HepG2 (cell line): ENCODE data around the gene ANKRD13D. TPM values are rescaled to one million over a fixed set of nuclear protein-coding genes. Genes with fewer than 3 reads are reported as not detected.

Source experiments
- EED ChIP-seq: sonication (generic); formaldehyde crosslinking; IDR thresholded peaks from 2 replicates; pipeline ENCODE4 v1.5.0; 2020; ENCODE audit warnings: mild to moderate bottlenecking, missing genetic modification reagents
- ETV5 ChIP-seq: IDR thresholded peaks from 2 replicates; pipeline ENCODE4 v1.6.1; 2018; ENCODE audit warnings: missing biosample characterization, missing genetic modification reagents, inconsistent platforms, borderline replicate concordance
- HOXA5 ChIP-seq: sonication (generic); formaldehyde crosslinking; IDR thresholded peaks from 2 replicates; pipeline ENCODE4 v1.4.0; 2020; ENCODE audit warnings: missing genetic modification reagents
- MAFF ChIP-seq: IDR thresholded peaks from 2 replicates; pipeline ENCODE4 v1.6.1; 2011; ENCODE audit warnings: low read depth, low read length, improper control_type of control experiment
- MYNN ChIP-seq: sonication (generic); formaldehyde crosslinking; IDR thresholded peaks from 2 replicates; pipeline ENCODE4 v1.4.0; 2020; ENCODE audit warnings: mild to moderate bottlenecking, low read depth, missing genetic modification reagents
- NRL ChIP-seq: sonication (generic); formaldehyde crosslinking; IDR thresholded peaks from 2 replicates; pipeline ENCODE4 v1.5.0; 2020; ENCODE audit warnings: missing genetic modification reagents, mild to moderate bottlenecking, moderate library complexity, borderline replicate concordance
- SETDB1 ChIP-seq: sonication (generic); formaldehyde crosslinking; IDR thresholded peaks from 2 replicates; pipeline ENCODE4 v1.5.1; 2020; ENCODE audit warnings: missing genetic modification reagents, mild to moderate bottlenecking, borderline replicate concordance
- TBP ChIP-seq: sonication (generic); formaldehyde crosslinking; IDR thresholded peaks from 2 replicates; pipeline ENCODE4 v1.5.0; 2020; ENCODE audit warnings: missing genetic modification reagents
- TMF1 ChIP-seq: sonication (generic); formaldehyde crosslinking; IDR thresholded peaks from 2 replicates; pipeline ENCODE4 v1.8.1; 2022; ENCODE audit warnings: low read depth, missing genetic modification reagents
- TSC22D2 ChIP-seq: sonication (generic); formaldehyde crosslinking; IDR thresholded peaks from 2 replicates; pipeline ENCODE4 v1.5.1; 2020; ENCODE audit warnings: missing genetic modification reagents, mild to moderate bottlenecking, borderline replicate concordance
- ZNF446 ChIP-seq: sonication (generic); formaldehyde crosslinking; IDR thresholded peaks from 2 replicates; pipeline ENCODE4 v1.5.0; 2020; ENCODE audit warnings: mild to moderate bottlenecking, missing genetic modification reagents
- ZNF484 ChIP-seq: sonication (generic); formaldehyde crosslinking; IDR thresholded peaks from 2 replicates; pipeline ENCODE4 v1.5.1; 2020; ENCODE audit warnings: mild to moderate bottlenecking, low read depth, missing genetic modification reagents, borderline replicate concordance
- ZNF839 ChIP-seq: sonication (generic); formaldehyde crosslinking; IDR thresholded peaks from 2 replicates; pipeline ENCODE4 v1.4.0; 2020; ENCODE audit warnings: missing genetic modification reagents, mild to moderate bottlenecking, borderline replicate concordance
- ZNF883 ChIP-seq: sonication (generic); formaldehyde crosslinking; IDR thresholded peaks from 2 replicates; pipeline ENCODE4 v1.5.1; 2020; ENCODE audit warnings: mild to moderate bottlenecking, missing genetic modification reagents; ENCODE audit errors: not compliant biosample characterization
- ZSCAN25 ChIP-seq: sonication (generic); formaldehyde crosslinking; IDR thresholded peaks from 2 replicates; pipeline ENCODE4 v1.8.0; 2022; ENCODE audit warnings: mild to moderate bottlenecking, missing genetic modification reagents
- ZSCAN31 ChIP-seq: sonication (generic); formaldehyde crosslinking; IDR thresholded peaks from 2 replicates; pipeline ENCODE4 v1.5.0; 2020; ENCODE audit warnings: low read depth, mild to moderate bottlenecking, missing genetic modification reagents
- polyA plus RNA-seq, 8 experiments: library from polyadenylated mRNA; depleted of rRNA in 3 of 8; stranded (reverse) in 7 of 8; unstranded in 1 of 8; fragments of >200 nt; fragmentation: Illumina TruSeq in 4 of 8; extraction: Trizol in 4 of 8; gene quantifications; 2 replicates each; pipeline versions ENCODE4 v1.2.1 to v1.2.3, GENCODE V29; 2011 to 2016; ENCODE audit warnings: low read depth in 4 of 8, missing spikeins in 1 of 8, mixed read lengths in 1 of 8; ENCODE audit not compliant: insufficient read depth in 1 of 8
- total RNA-seq, 5 experiments: library from RNA; depleted of rRNA; stranded (reverse); fragments of >200 nt; fragmentation: Illumina TruSeq; extraction: Trizol; gene quantifications; 2 replicates each; pipeline ENCODE4 v1.2.3, GENCODE V29; 2016; ENCODE audit warnings: low read depth in 1 of 5
- TF ChIP-seq, protein P1 (sequence below): sonication (generic); formaldehyde crosslinking; conservative IDR thresholded peaks from 2 replicates; pipeline ENCODE4 v1.4.0; 2020; ENCODE audit warnings: missing genetic modification reagents
- TF ChIP-seq, protein P2 (sequence below): sonication (generic); formaldehyde crosslinking; IDR thresholded peaks from 2 replicates; pipeline ENCODE4 v1.4.0; 2020; ENCODE audit warnings: missing genetic modification reagents, borderline replicate concordance
- TF ChIP-seq, protein P3 (sequence below): sonication (generic); formaldehyde crosslinking; IDR thresholded peaks from 2 replicates; pipeline ENCODE4 v1.8.0; 2022; ENCODE audit warnings: missing genetic modification reagents, mild to moderate bottlenecking, borderline replicate concordance
- TF ChIP-seq, protein P4 (sequence below): conservative IDR thresholded peaks from 2 replicates; pipeline ENCODE4 v1.6.1; 2018; ENCODE audit warnings: missing genetic modification reagents

The ANKRD13D gene
- total and polyA plus RNA-seq, 2 of the 13 experiments (the other 11 are each of a cell fraction or from before 2014, with no cell fraction given): 18.6 to 27.3 TPM

DNA sequence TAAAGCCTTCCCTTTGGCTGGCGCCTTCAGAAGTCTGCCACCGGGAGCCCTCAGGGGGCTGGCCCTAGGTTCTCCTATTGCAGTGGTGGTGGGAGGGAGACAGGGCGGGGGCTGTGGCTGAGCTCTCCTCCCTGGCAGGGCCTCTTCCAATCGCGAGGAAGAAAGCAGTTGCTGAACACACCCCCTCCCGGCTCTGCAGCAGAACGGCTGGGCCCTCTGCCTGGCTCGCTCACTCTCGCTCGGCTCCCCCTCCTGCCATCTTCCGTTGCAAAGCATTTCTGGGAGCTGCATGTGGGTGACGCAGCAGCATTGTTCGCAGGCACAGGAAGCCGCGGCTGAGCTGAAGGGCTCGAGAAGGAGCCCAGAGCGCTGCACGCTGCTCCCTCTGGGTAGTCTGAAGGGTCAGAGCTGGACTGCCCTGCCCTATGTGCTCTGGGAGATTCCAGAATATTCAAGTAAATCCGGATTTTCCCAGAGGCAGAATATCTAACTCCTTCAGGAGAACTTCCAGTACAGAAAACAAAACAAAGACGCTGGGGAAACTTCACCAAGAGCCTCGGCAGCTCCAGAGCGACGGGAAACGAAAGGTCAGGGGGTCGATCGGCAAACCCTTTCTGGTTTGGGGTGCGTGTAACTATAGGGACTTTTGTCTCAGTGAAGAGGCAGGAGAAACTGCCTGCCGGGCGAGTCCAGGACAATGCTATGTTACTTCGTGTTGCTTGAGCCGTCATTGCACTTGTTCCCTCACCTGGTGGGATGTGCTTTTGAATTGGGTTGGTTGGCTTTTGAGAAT, 49.1 kb upstream of the ANKRD13D start (continued):
- TF ChIP-seq, protein P1, sequence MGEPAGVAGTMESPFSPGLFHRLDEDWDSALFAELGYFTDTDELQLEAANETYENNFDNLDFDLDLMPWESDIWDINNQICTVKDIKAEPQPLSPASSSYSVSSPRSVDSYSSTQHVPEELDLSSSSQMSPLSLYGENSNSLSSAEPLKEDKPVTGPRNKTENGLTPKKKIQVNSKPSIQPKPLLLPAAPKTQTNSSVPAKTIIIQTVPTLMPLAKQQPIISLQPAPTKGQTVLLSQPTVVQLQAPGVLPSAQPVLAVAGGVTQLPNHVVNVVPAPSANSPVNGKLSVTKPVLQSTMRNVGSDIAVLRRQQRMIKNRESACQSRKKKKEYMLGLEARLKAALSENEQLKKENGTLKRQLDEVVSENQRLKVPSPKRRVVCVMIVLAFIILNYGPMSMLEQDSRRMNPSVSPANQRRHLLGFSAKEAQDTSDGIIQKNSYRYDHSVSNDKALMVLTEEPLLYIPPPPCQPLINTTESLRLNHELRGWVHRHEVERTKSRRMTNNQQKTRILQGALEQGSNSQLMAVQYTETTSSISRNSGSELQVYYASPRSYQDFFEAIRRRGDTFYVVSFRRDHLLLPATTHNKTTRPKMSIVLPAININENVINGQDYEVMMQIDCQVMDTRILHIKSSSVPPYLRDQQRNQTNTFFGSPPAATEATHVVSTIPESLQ (CRISPR knock-in tag): no peak
- TF ChIP-seq MYNN (CRISPR knock-in tag) (peak; percentile 83), ZSCAN25 (CRISPR knock-in tag) (no peak), SETDB1 (CRISPR knock-in tag) (no peak), ETV5 (CRISPR knock-in tag) (peak; percentile 81), TMF1 (CRISPR knock-in tag) (no peak), ZNF446 (CRISPR knock-in tag) (no peak), EED (CRISPR knock-in tag) (no peak), ZSCAN31 (CRISPR knock-in tag) (0 out of 2 replicates have a peak, but pooled peaks have one; percentile 18), TSC22D2 (CRISPR knock-in tag) (peak; percentile 92), NRL (0 out of 2 replicates have a peak, but pooled peaks have one; percentile 49), ZNF484 (no peak), TBP (CRISPR knock-in tag) (no peak), HOXA5 (CRISPR knock-in tag) (peak; percentile 85), MAFF (peak; percentile 32; the same call in 1 of the 2 replicates), ZNF839 (0 out of 2 replicates have a peak, but pooled peaks have one; percentile 31), ZNF883 (CRISPR knock-in tag) (no peak)
- TF ChIP-seq, protein P2, sequence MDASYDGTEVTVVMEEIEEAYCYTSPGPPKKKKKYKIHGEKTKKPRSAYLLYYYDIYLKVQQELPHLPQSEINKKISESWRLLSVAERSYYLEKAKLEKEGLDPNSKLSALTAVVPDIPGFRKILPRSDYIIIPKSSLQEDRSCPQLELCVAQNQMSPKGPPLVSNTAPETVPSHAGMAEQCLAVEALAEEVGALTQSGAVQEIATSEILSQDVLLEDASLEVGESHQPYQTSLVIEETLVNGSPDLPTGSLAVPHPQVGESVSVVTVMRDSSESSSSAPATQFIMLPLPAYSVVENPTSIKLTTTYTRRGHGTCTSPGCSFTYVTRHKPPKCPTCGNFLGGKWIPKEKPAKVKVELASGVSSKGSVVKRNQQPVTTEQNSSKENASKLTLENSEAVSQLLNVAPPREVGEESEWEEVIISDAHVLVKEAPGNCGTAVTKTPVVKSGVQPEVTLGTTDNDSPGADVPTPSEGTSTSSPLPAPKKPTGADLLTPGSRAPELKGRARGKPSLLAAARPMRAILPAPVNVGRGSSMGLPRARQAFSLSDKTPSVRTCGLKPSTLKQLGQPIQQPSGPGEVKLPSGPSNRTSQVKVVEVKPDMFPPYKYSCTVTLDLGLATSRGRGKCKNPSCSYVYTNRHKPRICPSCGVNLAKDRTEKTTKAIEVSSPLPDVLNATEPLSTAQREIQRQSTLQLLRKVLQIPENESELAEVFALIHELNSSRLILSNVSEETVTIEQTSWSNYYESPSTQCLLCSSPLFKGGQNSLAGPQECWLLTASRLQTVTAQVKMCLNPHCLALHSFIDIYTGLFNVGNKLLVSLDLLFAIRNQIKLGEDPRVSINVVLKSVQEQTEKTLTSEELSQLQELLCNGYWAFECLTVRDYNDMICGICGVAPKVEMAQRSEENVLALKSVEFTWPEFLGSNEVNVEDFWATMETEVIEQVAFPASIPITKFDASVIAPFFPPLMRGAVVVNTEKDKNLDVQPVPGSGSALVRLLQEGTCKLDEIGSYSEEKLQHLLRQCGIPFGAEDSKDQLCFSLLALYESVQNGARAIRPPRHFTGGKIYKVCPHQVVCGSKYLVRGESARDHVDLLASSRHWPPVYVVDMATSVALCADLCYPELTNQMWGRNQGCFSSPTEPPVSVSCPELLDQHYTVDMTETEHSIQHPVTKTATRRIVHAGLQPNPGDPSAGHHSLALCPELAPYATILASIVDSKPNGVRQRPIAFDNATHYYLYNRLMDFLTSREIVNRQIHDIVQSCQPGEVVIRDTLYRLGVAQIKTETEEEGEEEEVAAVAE (CRISPR knock-in tag): peak; percentile 87
- TF ChIP-seq, protein P3, sequence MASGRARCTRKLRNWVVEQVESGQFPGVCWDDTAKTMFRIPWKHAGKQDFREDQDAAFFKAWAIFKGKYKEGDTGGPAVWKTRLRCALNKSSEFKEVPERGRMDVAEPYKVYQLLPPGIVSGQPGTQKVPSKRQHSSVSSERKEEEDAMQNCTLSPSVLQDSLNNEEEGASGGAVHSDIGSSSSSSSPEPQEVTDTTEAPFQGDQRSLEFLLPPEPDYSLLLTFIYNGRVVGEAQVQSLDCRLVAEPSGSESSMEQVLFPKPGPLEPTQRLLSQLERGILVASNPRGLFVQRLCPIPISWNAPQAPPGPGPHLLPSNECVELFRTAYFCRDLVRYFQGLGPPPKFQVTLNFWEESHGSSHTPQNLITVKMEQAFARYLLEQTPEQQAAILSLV: no peak
- TF ChIP-seq, protein P4, sequence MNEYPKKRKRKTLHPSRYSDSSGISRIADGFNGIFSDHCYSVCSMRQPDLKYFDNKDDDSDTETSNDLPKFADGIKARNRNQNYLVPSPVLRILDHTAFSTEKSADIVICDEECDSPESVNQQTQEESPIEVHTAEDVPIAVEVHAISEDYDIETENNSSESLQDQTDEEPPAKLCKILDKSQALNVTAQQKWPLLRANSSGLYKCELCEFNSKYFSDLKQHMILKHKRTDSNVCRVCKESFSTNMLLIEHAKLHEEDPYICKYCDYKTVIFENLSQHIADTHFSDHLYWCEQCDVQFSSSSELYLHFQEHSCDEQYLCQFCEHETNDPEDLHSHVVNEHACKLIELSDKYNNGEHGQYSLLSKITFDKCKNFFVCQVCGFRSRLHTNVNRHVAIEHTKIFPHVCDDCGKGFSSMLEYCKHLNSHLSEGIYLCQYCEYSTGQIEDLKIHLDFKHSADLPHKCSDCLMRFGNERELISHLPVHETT (CRISPR knock-in tag): peak; percentile 47; the same call in 1 of the 2 replicates
